ENCODE results near the gene TTLL11.

GRCh38 chr9:121807069-121807822 is 285.9 kb downstream of the TTLL11 start:
- TF ChIP-seq CTCF (conservative IDR thresholded peaks at IDR 0.05; ENCODE audit: low read length) (no peak), EZH2phosphoT487 (IDR thresholded peaks at IDR 0.05; ENCODE audit: borderline replicate concordance, low read depth, low read length) (no peak)
